AG09319 (cell line): ENCODE data around the gene SLC44A5.
"Not testable (repeated sequence)": the region's sequence is repeated elsewhere in the genome, so short reads cannot be mapped to it uniquely, and the experiment has no call there.

Experiments used
- DNase-seq: peaks from one replicate; pipeline ENCODE4 v3.0.0-alpha.2; 2010; ENCODE audit warnings: low read depth; ENCODE audit errors: extremely low read depth
- CTCF ChIP-seq: IDR thresholded peaks from 2 replicates; pipeline ENCODE4 v1.5.1; 2011; ENCODE audit warnings: low read depth, mild to moderate bottlenecking, inconsistent platforms, low read length, moderate library complexity

The SLC44A5 gene

GRCh38 chr1:75396260-75396659 lies 214.7 kb downstream of the SLC44A5 start:
- DNase-seq: no peak
- no peak for TF ChIP-seq CTCF

- no peak for DNase-seq
- no peak for TF ChIP-seq CTCF
Measured at GRCh38 chr1:75394386-75395139, 216.4 kb downstream of the SLC44A5 start.

- DNase-seq: no peak
- no peak for TF ChIP-seq CTCF
Measured at GRCh38 chr1:75392278-75392677, 218.6 kb downstream of the SLC44A5 start.

- DNase-seq: not testable (repeated sequence)
Measured at GRCh38 chr1:75375476-75376447, 235.2 kb downstream of the SLC44A5 start.

- TF ChIP-seq CTCF: no peak
- no peak for DNase-seq
Measured at GRCh38 chr1:75373542-75374159, 237.3 kb downstream of the SLC44A5 start.

GRCh38 chr1:75366595-75366994 lies 244.3 kb downstream of the SLC44A5 start:
- no peak for TF ChIP-seq CTCF
- DNase-seq: no peak

- no peak for TF ChIP-seq CTCF
- no peak for DNase-seq
Measured at GRCh38 chr1:75361260-75361659, 249.7 kb downstream of the SLC44A5 start.

GRCh38 chr1:75354267-75354666 lies 256.6 kb downstream of the SLC44A5 start:
- not testable (repeated sequence) for DNase-seq
